ENCODE measurements around the gene MYH14.

MYH14 gene

DNA sequence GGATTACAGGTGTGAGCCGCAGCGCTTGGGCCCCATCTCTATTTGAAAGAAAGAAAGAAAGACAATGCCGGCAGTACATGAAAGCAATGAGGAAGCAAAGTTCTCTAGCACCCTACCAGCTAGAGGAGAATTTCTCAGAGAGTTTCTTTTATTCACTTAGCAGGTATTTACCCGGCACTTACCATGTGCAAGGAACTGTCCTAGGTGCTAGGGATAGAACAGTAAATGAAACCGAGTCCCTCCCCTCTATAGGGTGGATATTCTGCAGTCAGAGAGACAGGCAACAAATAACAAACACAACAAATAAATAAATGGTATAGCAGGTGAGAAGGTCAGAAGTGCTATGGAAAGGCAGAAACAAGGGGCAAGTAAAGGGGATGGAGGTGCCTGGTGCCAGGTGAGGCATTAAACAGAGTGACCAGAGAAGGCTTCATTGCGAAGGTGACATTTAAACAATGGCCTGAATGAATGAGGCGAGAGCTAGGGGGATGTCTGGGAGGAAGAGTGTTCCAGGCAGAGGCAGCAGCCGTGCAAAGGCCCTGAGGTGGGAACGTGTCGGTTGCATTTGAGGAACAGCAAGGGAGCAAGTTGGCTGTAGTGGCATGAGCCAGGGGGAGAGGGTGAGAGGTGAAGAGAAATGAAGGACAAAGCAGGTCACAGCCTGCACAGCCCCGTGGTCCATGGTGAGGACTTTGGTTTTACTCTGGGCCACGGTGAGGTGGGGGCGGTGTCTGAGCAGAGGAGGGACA is 10.8 kb upstream of the MYH14 start:
- no peak for DNase-seq (ENCODE audit: low read depth in 2 of 2)

DNA sequence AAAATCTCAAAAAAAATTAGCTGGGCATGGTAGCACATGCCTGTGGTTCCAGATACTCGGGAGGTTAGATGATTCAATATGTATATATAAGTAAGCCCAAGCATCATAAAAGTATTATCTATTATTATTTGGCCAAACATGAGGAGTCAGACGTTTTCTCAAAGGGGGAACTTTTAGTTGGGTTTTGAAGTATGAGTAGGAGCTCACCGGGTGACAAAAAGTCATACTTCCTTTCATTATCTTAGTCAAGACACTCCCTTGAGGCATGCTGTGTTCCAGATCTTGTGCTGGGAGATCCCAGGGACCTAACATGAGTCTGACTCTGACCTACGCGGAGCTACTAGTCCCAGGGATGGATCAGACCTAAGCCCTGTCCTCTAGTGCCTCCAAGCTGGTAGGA is 8.2 kb upstream of the MYH14 start:
- DNase-seq (ENCODE audit: low read depth in 2 of 2), result no peak

DNA sequence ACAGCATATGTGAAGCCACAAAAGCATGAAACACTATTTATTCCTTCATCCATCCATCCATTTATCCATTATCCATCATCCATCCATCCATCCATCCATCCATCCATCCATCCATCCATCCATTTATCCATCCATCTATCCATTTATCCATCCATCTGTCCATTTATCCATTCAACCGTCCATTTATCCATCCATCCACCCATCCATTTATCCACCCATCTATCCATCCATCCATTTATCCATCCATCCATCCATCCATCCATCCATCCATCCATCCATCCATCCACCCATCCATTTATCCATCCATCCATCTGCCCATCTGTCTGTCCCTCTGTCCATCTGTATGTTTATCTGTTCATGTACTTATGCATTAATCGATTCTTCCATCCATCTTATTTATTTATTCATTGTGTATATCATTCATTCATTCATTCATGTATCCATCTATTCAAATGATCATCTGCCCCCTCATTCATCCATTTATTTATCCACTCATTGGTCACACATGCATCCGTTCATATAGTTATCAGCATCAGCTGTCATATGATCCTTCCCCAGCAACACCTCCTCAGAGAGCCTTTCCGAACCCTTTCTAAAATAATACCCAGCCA is 7.0 kb upstream of the MYH14 start:
- DNase-seq (ENCODE audit: low read depth in 2 of 2), result no peak

DNA sequence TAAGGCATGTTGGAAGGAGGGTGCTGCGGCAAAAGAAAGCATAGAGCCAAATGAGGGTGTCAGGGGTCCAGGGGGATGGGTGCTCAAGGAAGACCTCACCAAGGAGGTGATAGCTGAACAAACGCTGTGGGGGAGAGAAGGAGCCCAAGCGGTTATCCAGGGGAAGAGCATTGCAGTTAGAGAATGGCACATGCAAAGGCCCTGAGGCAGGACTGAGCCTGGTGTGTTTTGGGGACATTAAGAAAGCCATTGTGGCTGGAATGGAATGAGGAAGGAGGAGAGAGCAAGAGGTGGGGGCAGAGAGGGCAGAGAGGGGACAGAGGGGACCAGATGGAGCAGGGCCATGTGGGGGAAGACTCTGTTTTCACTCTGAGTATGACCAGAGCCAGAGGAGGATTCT is 6.1 kb upstream of the MYH14 start:
- no peak for DNase-seq (ENCODE audit: low read depth in 2 of 2)

DNA sequence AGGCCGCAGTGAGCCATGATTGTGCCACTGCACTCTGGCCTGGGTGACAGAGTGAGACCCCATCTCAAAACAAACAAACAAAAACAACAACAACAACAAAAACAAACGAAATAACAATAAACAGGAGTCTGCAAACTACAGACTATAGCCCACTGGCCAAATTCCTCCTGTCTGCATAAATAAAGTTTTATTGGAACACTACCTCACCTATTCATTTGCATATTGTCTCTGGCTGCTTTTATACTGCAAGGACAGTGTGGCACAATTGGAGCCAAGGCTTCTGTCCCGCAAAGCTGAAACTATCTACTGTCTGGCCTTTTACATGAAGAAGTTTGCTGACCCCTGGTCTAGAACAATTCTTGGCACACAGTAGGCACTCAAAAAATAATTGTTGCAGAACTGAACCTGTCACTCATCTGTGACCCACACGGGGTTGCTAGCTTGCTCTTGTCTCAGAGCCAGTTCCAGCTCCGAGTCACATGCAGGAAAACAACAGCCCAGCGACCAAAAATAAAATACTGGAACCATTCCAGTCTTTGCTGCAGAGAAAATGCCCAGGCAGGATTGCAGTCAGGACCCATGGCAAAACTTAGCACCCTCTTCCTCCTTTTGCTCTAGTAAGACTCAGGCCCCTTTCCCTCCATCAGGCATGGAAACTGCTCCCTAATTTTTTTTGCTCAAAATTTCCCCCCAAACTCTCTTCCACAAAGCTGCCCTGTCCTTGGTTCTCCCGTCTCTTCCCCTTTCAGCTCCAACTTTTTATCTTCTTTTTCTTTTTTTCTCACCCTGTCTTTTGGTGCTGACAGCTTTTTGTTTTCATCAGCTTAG is 4.8 kb upstream of the MYH14 start:
- no peak for DNase-seq (ENCODE audit: low read depth in 2 of 2)

DNA sequence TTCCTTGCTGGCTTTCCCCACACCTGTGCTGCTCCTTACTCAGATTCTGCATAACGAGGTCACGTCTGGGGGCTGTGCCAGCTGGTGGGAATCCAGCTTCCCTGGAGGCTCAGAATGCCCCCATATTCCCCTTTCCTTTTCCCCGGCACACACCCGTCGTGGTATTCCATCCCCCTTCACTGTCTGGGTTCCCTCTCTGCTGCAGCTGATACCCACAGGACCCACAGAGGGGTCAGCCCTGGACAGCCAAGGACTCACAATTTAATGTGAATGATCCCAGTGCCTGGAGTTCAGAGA is 4.2 kb upstream of the MYH14 start:
- no peak for DNase-seq (ENCODE audit: low read depth in 2 of 2)

DNA sequence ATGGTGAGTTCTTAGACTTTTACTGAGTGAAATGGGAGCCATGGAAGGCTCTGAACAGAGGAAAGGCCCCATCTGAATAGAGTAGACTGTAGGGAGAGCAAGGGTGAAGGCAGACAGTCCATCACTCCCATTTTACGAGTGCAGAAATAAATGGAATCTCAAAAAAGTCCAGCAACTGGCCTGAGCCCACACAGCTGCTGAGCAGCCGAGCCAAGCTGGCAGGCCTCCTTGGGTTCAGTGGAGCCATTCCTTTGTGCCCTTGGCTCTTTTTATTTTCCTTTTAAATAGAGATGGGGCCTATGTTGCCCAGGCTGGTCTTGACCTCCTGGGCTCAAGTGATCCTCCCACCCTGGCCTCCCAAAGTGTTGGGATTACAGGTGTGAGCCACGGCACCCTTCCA is 1.0 kb upstream of the MYH14 start:
- no peak for DNase-seq (ENCODE audit: low read depth in 2 of 2)

DNA sequence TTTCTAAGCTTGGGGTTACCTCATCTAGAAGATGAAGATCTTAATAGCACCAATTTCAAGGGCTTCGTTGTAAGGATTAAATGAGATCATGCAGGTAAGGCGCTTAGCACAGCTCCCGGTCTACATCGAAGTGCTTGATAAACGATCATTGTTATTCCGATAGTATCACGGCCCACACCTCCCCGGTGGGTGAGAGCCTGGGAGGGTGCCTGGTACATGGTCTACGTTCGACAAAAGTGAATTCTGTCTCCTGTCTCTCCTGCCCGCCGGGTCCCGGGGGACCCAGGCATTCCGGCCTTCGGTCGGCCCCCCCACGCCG is 501 bp upstream of the MYH14 start:
- DNase-seq (ENCODE audit: low read depth in 2 of 2), result no peak

DNA sequence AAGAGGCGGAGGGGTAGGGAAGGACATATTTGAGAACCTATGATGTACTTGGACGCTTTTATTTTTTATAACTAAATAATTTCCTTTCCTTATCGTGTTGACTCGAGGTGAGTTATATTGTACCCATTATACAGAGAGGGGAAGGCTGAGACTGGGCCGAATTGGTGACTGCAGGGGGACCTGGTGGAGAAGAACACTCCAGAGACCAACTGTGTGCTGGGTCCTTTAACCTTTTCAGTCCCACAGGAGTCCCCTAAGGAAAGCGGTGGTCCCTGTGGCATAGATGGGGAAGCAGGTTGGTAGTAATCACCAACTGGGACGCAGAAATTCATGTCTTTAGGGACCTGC is 633 bp downstream of the MYH14 start:
- no peak for DNase-seq (ENCODE audit: low read depth in 2 of 2)

DNA sequence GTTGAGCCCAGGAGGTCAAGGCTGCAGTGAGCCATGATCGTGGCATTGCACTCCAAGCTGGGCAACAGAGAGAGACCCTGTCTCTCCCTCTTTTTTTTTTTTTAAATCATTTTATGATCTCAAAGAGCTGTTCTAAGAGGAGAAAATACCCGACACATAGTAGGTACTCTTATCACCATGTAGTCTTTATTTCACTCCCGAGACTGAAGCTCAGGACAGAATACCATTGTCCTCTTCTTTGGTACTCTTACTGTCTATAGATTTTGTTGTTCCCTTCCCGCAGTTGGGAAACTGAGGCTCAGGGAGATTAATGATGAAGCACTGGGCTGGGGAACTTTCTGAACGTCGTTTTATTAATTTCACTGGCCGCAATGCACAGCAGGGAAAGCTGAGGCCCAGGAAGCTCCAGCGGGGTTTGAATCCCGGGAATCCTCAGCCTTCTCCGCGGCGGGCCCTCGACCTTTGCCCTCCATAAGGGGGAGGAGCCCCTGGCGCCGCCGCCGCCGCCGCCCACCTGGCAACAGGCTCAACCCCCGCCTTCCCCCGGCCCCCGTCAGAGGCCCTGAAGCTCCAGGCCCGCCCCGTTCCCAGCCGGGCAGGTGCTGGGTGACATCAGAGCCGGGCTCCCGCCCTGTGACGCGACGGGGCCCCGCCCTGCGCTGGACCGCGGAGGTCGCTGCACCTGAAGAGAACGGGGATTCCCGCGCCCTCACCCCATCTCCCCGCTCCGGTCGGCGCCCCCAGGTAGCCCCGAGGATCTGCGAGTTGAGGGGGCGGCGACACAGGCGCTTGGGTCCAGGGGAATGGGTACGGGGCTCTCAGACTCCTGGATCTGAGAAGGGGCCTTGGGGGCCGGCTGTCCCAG is 1.6 kb downstream of the MYH14 start:
- no peak for DNase-seq (ENCODE audit: low read depth in 2 of 2)

DNA sequence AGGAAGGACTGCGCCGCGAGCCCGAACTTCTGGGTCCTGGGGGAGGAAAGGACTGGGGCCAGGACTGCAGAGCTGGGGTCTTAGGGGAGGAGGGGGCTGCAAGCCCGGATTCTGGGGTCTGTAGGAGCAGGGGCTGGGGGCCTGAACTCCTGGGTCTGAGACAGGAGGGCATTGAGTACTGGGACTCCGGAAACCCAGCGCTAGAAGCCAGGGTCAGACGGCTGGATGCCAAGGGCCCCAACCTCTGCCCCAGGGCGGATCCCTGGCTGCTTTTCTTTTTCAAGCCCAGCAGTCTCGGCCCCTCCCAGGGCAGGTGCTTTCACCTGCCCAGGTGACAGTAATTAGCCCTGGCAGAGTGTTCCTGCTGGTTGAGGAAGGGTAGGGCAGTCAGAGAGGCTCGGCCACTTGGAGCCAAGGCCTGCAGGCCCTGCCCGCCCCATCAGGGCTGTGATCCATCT is 2.3 kb downstream of the MYH14 start:
- no peak for DNase-seq (ENCODE audit: low read depth in 2 of 2)

DNA sequence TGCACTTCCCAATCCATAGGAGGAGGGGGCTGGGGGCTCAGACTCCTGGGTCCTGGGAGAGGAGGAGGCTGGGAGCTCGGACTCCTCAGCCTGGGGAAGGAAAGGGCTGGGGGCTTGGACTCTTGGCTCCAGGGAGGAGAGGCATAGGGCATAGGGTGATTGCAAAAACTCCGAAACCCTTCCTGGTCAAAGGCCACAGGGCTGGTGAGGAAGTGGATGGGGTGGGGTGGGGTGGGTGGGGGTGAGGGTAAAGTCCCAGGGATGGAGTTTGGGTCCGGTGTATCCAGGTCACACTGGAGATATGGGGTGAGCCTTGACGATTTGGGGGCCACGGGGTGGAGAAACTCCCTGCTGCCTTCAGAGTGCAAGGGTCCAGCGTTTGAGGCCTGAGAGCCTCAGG is 2.8 kb downstream of the MYH14 start:
- no peak for DNase-seq (ENCODE audit: low read depth in 2 of 2)

DNA sequence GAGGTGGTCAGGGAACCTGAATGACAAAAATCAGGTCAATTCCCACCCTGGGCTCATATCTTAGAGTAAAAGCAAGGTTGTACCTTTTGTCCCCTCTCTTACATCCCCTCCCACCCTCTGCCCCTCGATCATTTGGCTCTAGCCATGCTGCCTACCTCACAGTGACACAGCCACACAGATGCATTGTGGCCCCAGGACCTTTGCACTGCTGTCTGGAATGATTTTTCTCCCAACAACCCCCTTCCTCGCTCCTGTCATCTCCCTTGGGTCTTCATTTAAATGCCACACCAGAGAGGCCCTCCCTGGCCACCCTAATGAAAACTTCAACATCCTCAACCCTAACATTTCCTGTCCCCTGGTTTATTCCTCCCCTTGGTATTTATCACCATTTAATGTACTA is 4.3 kb downstream of the MYH14 start:
- no peak for DNase-seq (ENCODE audit: low read depth in 2 of 2)

DNA sequence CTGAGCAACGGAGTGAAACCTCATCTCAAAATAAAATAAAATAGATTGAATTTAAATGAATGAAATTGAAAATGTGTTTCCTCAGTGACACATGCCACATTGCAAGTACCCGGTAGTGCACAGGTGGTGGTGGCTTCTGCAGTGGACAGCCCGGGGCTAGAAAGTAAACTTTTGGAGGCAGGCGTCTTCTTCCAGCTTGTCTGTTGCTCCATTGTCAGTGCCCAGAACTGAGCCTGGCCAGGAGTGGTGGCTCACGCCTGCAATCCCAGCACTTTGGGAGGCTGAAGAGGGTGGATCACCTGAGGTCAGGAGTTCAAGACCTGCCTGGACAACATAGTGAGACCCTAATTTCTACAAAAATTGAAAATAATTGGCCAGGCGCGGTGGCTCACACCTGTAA is 5.7 kb downstream of the MYH14 start:
- no peak for DNase-seq (ENCODE audit: low read depth in 2 of 2)

DNA sequence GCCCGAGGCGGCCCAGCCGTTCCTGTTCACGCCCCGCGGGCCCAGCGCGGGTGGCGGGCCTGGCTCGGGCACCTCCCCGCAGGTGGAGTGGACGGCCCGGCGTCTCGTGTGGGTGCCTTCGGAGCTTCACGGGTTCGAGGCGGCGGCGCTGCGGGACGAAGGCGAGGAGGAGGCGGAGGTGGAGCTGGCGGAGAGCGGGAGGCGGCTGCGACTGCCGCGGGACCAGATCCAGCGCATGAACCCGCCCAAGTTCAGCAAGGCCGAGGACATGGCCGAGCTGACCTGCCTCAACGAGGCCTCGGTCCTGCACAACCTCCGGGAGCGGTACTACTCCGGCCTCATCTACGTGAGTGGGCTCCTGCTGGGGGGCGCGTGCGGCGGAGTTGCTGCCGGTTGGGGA is 7.0 kb downstream of the MYH14 start:
- no peak for DNase-seq (ENCODE audit: low read depth in 2 of 2)

DNA sequence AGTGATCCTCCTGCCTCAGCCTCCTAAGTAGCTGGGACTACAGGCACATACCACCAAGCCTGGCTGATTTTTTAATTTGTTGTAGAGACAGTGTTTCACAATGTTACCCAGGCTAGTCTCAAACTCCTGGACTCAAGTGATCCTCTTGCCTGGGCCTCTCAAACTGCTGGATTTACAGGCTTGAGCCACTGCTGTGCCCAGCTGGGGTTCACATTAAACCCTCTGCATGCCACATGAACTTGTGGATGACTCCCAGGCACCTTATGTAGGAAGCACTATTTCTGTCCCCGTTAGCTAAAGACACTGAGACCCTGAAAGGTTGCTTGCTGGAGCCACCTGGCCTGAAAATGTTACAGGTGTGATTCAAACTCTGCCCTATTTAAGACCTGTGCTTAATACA is 10.5 kb downstream of the MYH14 start:
- DNase-seq (ENCODE audit: low read depth in 2 of 2), result no peak

DNA sequence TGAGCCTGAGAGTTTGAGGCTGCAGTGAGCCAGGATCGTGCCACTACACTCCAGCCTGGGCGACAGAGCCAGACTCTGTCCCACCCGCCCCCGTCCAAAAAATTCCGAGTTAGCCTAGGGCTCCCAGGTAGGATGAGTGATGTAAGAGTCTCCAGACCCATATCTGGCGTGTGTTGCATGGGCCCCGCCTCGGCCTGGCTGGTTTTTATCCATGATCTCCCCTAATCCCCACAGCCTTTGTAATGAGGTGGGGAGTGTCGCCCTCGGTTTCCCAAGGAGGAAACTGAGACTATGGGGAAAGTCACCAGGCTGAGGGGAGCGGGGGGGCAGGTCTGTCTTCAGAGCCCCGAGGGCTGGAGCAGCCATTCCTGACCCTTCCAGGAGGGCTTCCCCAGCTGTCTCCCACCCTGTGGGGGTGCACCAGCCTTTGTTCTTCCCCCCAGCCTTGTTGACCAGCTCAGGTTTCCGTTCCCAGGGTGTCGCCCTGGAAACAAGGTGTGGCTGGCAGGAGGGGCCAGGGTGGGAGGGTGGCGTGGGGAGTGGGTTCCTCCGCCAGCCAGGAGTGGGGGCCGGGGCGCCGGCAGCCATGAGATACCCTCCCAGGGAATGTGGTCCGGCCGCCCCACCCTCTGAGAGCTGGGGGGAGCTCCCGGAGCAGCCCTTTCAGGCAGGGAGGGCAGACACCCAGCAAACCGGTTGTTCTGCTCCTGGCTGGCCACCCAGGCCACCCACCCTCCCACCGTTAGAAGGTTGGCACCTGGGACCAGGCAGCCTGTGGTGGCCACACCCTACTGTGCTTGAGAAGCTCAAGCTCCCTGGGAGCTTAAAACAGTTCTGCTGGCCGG is 11.5 kb downstream of the MYH14 start:
- no peak for DNase-seq (ENCODE audit: low read depth in 2 of 2)

DNA sequence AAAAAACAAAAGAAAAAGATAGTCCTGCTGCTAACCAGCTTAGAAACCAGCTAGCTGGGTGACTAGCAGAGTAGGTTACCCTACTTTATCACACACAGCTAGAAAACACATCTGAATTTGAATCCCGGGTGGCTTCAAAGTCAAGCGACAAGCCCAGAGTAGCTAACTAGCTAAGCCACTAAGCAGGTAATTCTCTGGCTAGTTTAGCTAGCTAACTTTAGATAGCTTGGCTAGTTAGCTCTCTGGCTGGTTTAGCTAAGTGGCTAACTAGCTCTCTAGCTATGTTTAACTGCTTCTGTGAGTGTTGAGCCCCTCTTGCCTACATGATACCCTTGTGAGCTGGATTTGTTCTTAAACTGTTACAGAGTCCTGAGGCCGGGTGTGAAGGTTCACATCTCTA is 12.4 kb downstream of the MYH14 start:
- no peak for DNase-seq (ENCODE audit: low read depth in 2 of 2)

DNA sequence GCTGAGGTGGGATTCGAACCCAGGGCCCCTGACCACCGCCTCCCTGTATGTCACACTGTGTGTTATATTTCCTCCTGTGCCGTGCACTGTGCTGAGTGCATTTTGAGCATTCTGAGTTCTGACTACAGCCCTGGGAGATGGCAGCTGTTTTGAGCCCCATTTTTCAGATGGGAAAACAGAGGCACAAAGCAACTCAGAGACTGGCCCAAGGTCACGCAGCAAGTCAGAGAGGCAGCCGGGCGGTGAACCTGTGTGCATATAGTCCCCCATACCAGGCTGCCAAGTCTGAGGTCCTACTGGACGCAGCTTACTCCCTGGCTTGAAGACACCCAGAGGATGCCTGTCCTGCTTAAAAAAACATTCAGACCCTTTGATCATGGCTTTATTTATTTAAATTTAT is 17.7 kb downstream of the MYH14 start:
- no peak for DNase-seq (ENCODE audit: low read depth in 2 of 2)

DNA sequence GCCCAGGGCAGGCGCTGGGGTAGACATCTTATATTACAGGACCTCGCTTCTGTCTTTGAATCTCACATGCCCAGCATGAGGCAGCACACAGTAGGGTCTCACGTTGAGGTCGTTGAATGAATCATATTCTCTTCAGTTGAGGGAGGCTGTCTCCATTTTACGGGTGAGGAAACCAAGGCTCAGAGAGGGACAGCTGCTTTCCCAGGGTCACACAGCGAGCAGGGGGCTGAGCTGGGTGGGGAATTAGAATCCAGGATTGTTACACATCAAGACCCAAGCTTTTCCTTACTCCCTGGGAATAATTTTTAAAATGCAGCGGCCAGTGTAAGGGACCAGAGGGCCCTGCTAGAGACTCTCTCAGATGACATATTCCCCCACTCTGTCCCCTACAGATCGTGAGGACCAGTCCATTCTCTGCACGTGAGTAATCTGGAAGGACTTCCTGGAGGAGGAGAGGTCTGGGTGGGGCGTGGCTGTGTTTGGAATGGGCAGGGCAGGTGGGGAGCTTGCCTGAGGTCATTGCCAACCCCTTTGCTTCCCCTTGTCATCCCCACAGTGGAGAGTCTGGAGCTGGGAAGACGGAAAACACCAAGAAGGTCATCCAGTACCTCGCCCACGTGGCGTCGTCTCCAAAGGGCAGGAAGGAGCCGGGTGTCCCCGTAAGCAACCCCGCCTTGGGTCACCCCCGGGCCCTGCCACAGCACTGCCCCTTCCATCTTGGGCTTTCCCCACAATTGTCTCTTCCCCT is 19.4 kb downstream of the MYH14 start:
- no peak for DNase-seq (ENCODE audit: low read depth in 2 of 2)

DNA sequence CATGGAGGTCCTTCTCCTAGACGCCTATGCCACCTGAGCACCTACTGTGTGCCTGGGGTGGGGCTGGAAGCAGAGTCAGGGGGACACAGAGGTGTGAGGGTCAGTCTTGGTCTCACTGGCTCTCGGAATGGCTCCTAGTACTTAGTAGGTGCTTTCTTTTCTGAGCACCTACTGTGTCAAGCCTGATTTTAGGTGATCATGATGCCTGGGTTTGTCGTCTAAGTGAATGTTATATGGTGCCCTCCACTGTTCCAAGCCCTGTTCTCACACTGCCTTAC is 20.0 kb downstream of the MYH14 start:
- no peak for DNase-seq (ENCODE audit: low read depth in 2 of 2)

Data from stimulated activated CD8-positive, alpha-beta memory T cell treated with anti-CD3 and anti-CD28 coated beads, Interleukin-7, amount 100 ng/mL, for 1 hour (primary cell).